22Rv1 (cell line): Measurements from ENCODE around the gene TCEA3.

ENCODE experiments used
- CTCF ChIP-seq: fragments of 450-650 bp; IDR thresholded peaks from 2 replicates; pipeline ENCODE4 v1.5.1; 2017; ENCODE audit warnings: mild to moderate bottlenecking
- ZFX ChIP-seq: fragments of 450-650 bp; IDR thresholded peaks from 2 replicates; pipeline ENCODE4 v1.6.1; 2017; ENCODE audit warnings: antibody characterized with exemption, borderline replicate concordance

DNA sequence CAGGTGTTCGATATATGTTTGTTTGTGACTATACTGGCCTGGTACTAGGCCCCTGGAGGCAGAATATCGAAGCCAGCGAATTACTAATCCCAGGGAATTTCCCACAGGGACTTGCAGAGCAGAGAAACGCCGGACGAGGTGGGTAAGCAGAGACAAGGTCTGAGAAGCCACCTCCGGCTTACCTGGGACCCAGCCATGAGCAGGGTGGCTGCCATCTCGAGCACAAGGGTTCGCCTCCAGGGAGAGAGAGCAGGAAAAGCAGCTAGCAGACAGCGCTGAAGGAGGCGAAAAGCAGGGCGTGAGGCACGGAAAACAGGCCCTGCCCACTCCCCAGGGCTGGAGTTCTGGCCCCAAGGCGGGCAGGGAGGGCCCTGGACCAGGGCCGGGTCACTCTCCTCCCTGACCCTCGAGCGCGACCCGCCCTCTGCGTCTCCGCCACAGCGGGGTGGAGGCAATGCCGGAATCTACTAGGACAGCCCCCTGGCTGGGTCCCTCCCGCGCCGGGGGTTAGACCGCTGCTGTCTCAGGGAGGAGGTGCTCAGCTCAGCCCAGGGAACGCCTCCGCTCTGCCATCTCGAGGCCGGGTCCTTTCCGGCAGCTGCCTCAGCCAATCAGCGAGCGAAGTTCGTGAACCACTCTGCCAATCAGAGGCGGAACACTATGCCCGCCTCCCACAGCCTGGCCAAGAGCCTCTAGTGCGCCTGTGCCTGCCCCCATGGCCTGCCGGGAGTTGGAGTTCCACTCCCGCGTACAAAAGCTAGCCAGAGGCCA lies 56.6 kb downstream of the TCEA3 start:
- TF ChIP-seq CTCF (no peak), ZFX (no peak)
